ENCODE results near the gene HOXB7. TPM values are rescaled to one million over a fixed set of nuclear protein-coding genes. Genes with fewer than 3 reads are reported as not detected.
A peak's percentile ranks its signal among the peaks of the same experiment; 100 is the strongest.

HOXB7 gene
- total RNA-seq, 1 donor from 2014 or later, result 0.30 TPM

- no peaks in the 10 kb centered on the region for H3K36me3 Mint-ChIP-seq (ENCODE audit: low read depth)
- DNase-seq, result no peak
Observed at GRCh38 chr17:48604770-48605329, 6.0 kb downstream of the HOXB7 start, which contains the start of gene HOXB6. Gene HOXB6 (minus strand): TSS chr17:48604986. CDS start chr17:48598150, 6,836 bp downstream.

GRCh38 chr17:48603959-48604769 is 6.7 kb downstream of the HOXB7 start:
- no peaks in the 10 kb centered on the region for H3K36me3 Mint-ChIP-seq (ENCODE audit: low read depth)
- no peak overlapping the region for H3K27ac Mint-ChIP-seq
- no peak for DNase-seq
- intact Hi-C loops (cut with micrococcal nuclease), result no loop called here
- peaks cover 19% of the 10 kb centered on the region for H3K4me1 Mint-ChIP-seq
- no peak overlapping the region for H3K4me3 Mint-ChIP-seq
- no peaks in the 10 kb centered on the region for H3K9me3 Mint-ChIP-seq
- H3K27me3 Mint-ChIP-seq, result peaks cover 87% of the 10 kb centered on the region

More at GRCh38 chr17:48604770-48605329, 6.0 kb downstream of the HOXB7 start, which contains the start of gene HOXB6:
- Mint-ChIP-seq H3K4me3 (peak within 1 kb of the TSS; percentile 21), H3K9me3 (no peaks in the 10 kb centered on the region), H3K4me1 (peaks cover 19% of the 10 kb centered on the region), H3K27me3 (peaks cover 87% of the 10 kb centered on the region), H3K27ac (no peak within 1 kb of the TSS)
- intact Hi-C loops (cut with micrococcal nuclease), result no loop called here

DNA sequence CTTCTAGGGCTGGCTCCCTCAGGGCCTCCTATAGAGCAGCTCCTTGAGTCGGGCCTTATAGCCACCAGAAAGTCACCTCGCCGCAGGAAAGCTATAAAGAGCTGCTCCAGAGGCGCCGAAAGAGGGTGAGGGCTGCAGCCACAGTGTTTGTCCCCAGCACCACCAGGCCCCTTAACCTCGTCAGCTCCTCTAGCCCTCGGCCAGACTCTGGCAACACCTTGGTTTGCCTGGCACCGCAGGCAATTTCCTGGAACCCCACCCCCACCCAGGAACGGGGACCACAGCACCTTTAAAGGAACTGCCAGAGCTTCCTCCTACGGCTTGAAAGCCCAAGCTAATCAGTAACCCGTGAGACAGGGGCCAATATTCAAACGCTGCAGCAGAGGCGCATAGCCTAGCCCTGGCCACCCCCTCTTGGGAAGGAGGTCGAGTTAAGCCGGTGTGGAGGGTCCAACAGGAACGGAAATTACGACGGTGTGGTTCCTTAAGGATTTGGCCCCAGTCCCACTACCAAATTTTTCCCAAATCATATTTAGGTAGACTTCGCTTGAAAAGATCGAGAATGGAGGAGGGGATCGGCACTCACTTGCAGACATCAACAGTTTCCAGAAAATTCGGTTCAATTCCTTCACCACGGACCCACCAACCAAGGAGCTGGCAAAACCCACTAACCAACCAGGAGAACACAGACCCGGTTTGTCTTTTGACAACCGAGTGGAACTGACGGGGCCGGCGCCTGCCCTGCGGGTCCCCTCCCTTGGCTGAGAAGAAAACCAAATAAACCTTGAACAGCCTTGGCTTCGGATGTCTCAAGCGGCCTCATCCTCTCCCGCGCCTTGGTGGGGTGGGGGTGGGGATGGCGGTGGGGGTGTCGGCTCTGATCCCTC is 9.0 kb downstream of the HOXB7 start:
- H3K4me1 Mint-ChIP-seq, result peaks cover 36% of the 10 kb centered on the region
- intact Hi-C loops (cut with micrococcal nuclease), result no loop called here
- no peaks in the 10 kb centered on the region for H3K9me3 Mint-ChIP-seq
- H3K27ac Mint-ChIP-seq, result no peak overlapping the region
- no peak for DNase-seq
- no peaks in the 10 kb centered on the region for H3K36me3 Mint-ChIP-seq (ENCODE audit: low read depth)
- no peak overlapping the region for H3K4me3 Mint-ChIP-seq
- peaks cover 90% of the 10 kb centered on the region for H3K27me3 Mint-ChIP-seq

DNA sequence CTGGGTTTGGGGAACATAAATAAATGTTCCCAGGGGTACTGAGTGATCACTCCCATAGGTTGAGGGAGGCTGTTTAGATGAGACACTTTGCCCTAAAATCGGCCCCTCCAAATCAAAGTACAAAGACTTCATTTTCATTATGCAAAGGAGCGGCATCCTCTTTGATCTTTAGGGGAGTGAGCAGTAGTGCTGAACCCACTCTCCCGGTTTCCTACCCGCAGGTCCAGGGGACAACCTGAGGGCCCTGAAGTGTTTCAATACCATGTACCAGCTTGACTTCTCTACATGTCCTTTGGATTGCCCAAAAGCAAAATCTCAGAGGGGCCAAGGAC is 9.6 kb downstream of the HOXB7 start:
- intact Hi-C loops (cut with micrococcal nuclease), result no loop called here
- Mint-ChIP-seq H3K27me3 (peaks cover 91% of the 10 kb centered on the region), H3K4me1 (peaks cover 42% of the 10 kb centered on the region), H3K27ac (no peak overlapping the region), H3K9me3 (no peaks in the 10 kb centered on the region), H3K36me3 (ENCODE audit: low read depth) (no peaks in the 10 kb centered on the region), H3K4me3 (no peak overlapping the region)
- DNase-seq, result no peak

- peaks cover 93% of the 10 kb centered on the region for H3K27me3 Mint-ChIP-seq
- no peak for DNase-seq
- H3K4me3 Mint-ChIP-seq, result no peak overlapping the region
- no peaks in the 10 kb centered on the region for H3K36me3 Mint-ChIP-seq (ENCODE audit: low read depth)
- peaks cover 44% of the 10 kb centered on the region for H3K4me1 Mint-ChIP-seq
- no peaks in the 10 kb centered on the region for H3K9me3 Mint-ChIP-seq
- no peak overlapping the region for H3K27ac Mint-ChIP-seq
- intact Hi-C loops (cut with micrococcal nuclease), result no loop called here
Observed at GRCh38 chr17:48600244-48601098, 10.3 kb downstream of the HOXB7 start.

DNA sequence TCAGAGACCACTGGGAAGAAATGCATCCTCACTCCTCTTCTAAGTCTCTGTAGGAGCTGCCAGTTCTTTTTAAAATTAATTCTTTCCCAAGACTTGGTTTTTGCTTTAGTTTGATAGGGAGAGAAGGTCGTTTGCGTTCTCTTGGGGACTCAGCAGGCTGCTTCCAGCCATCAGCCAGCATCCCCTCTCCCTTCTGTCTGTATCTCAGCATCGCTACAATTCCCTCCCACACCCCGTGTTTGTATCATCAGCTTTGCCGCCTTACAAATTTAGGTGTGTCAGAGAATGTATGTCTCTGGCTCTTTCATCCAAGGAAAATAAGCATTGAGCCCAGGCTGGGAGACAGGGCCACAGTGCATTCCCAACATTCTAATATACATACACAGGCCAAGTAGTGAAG is 11.5 kb downstream of the HOXB7 start:
- Mint-ChIP-seq H3K4me3 (no peak overlapping the region), H3K27ac (no peak overlapping the region), H3K9me3 (no peaks in the 10 kb centered on the region), H3K36me3 (ENCODE audit: low read depth) (no peaks in the 10 kb centered on the region), H3K27me3 (peaks cover 90% of the 10 kb centered on the region), H3K4me1 (peaks cover 42% of the 10 kb centered on the region)
- DNase-seq, result no peak
- intact Hi-C loops (cut with micrococcal nuclease), result loop anchor here (5.0 to 10.0 kb wide), 4 partner anchors 123 to 495 kb away; partner anchors contain the start of genes CBX1, PRAC1, PRAC2 and SNX11

- intact Hi-C loops (cut with micrococcal nuclease), result loop anchor here (5.0 to 10.0 kb wide), 4 partner anchors 124 to 494 kb away; partner anchors contain the start of genes CBX1, PRAC1, PRAC2 and SNX11
- H3K4me3 Mint-ChIP-seq, result peak overlapping the region; percentile 71
- H3K9me3 Mint-ChIP-seq, result no peaks in the 10 kb centered on the region
- peaks cover 90% of the 10 kb centered on the region for H3K27me3 Mint-ChIP-seq
- H3K36me3 Mint-ChIP-seq (ENCODE audit: low read depth), result no peaks in the 10 kb centered on the region
- no peak overlapping the region for H3K27ac Mint-ChIP-seq
- peaks cover 45% of the 10 kb centered on the region for H3K4me1 Mint-ChIP-seq
- DNase-seq, result no peak
Observed at GRCh38 chr17:48598736-48599135, 12.1 kb downstream of the HOXB7 start.

- DNase-seq, result peak; percentile 86
- Mint-ChIP-seq H3K36me3 (ENCODE audit: low read depth) (no peaks in the 10 kb centered on the region), H3K27ac (peak overlapping the region; percentile 34), H3K9me3 (no peaks in the 10 kb centered on the region), H3K4me3 (peak overlapping the region; percentile 71), H3K4me1 (peaks cover 46% of the 10 kb centered on the region), H3K27me3 (peaks cover 89% of the 10 kb centered on the region)
- intact Hi-C loops (cut with micrococcal nuclease), result loop anchor here (1.0 to 10.0 kb wide), 6 partner anchors 13 to 493 kb away; partner anchors contain the start of genes CBX1, HOXB7, PRAC1 and PRAC2
Observed at GRCh38 chr17:48597778-48598631, 12.8 kb downstream of the HOXB7 start.

- DNase-seq, result no peak
- H3K27ac Mint-ChIP-seq, result peak overlapping the region; percentile 34
- no peaks in the 10 kb centered on the region for H3K36me3 Mint-ChIP-seq (ENCODE audit: low read depth)
- H3K9me3 Mint-ChIP-seq, result no peaks in the 10 kb centered on the region
- peaks cover 89% of the 10 kb centered on the region for H3K27me3 Mint-ChIP-seq
- intact Hi-C loops (cut with micrococcal nuclease), result loop anchor here (1.0 to 10.0 kb wide), 6 partner anchors 13 to 493 kb away; partner anchors contain the start of genes CBX1, HOXB7, PRAC1 and PRAC2
- H3K4me3 Mint-ChIP-seq, result peak overlapping the region; percentile 71
- peaks cover 46% of the 10 kb centered on the region for H3K4me1 Mint-ChIP-seq
Observed at GRCh38 chr17:48597528-48597777, 13.4 kb downstream of the HOXB7 start.

- no peaks in the 10 kb centered on the region for H3K9me3 Mint-ChIP-seq
- intact Hi-C loops (cut with micrococcal nuclease), result loop anchor here (1.0 to 10.0 kb wide), 6 partner anchors 14 to 492 kb away; partner anchors contain the start of genes CBX1, HOXB7, PRAC1 and PRAC2
- peak overlapping the region; percentile 81 for H3K27ac Mint-ChIP-seq
- peaks cover 89% of the 10 kb centered on the region for H3K27me3 Mint-ChIP-seq
- peaks cover 44% of the 10 kb centered on the region for H3K4me1 Mint-ChIP-seq
- peak overlapping the region; percentile 71 for H3K4me3 Mint-ChIP-seq
- no peak for DNase-seq
- no peaks in the 10 kb centered on the region for H3K36me3 Mint-ChIP-seq (ENCODE audit: low read depth)
Observed at GRCh38 chr17:48596735-48597527, 13.9 kb downstream of the HOXB7 start.

DNA sequence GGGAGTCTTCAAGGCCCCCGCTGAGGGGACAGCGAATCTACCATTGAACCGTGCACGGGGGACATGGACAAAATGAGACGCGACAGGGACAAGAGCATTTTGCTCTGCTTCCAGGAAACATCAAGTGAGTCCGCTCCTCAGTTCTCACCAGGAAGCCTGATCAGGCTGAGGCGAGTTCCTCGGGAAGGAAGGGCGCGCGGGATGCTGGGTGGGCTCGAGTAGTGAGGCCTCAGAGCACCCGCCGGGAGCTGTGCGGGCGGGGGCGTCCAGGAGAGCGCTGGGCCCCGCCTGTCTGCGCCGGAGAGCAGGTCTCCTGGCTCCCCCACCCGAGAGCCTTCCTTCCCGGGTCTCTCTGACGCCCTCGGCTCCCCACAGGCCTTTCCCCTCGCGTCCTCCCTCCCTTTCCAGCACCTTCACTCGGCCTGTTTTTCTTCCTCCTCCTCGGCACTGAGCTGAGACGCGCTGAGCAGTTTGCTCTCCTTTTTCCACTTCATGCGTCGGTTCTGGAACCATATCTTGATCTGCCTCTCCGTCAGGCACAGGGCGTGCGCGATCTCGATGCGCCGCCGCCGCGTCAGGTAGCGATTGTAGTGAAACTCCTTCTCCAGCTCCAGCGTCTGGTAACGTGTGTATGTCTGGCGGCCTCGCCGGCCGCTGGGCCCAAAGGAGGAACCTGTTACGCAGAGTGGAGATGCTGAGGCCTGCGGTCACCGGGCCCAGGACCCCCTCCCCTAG is 14.7 kb downstream of the HOXB7 start:
- peak; percentile 85 for DNase-seq
- intact Hi-C loops (cut with micrococcal nuclease), result loop anchor here (2.0 to 10.0 kb wide), 5 partner anchors 15 to 491 kb away; partner anchors contain the start of genes CBX1, HOXB7, PRAC1 and PRAC2
- no peaks in the 10 kb centered on the region for H3K9me3 Mint-ChIP-seq
- peaks cover 89% of the 10 kb centered on the region for H3K27me3 Mint-ChIP-seq
- H3K4me1 Mint-ChIP-seq, result peaks cover 42% of the 10 kb centered on the region
- no peak overlapping the region for H3K27ac Mint-ChIP-seq
- peak overlapping the region; percentile 71 for H3K4me3 Mint-ChIP-seq
- H3K36me3 Mint-ChIP-seq (ENCODE audit: low read depth), result no peaks in the 10 kb centered on the region

Measured in activated CD4-positive, alpha-beta T cell treated with anti-CD3 and anti-CD28 coated beads, Interleukin-2, amount 10 ng/mL, durations not matched to agents 24 days and 14 days (primary cell).